LHCN-M2 (cell line): Measurements from ENCODE around the gene CPSF2. TPM values are rescaled to one million over a fixed set of nuclear protein-coding genes. Genes with fewer than 3 reads are reported as not detected.
"Not testable (repeated sequence)": the region's sequence is repeated elsewhere in the genome, so short reads cannot be mapped to it uniquely, and the experiment has no call there.

Source experiments
- DNase-seq: peaks from one replicate; pipeline ENCODE4 v3.0.0-alpha.2; 2012; ENCODE audit warnings: low read depth
- total RNA-seq: library from RNA; depleted of rRNA; stranded (reverse); fragments of >200 nt; gene quantifications from 2 replicates; pipeline ENCODE4 v1.2.3, GENCODE V29; 2014

CPSF2 gene
- total RNA-seq, 1 experiment from 2014 or later, result 70.6 TPM

GRCh38 chr14:92154283-92154942, 32.6 kb downstream of the CPSF2 start:
- no peak for DNase-seq

GRCh38 chr14:92160619-92161018, 38.9 kb downstream of the CPSF2 start:
- peak; percentile 69 for DNase-seq

GRCh38 chr14:92161521-92161920, 39.8 kb downstream of the CPSF2 start:
- no peak for DNase-seq

GRCh38 chr14:92164958-92165357, 43.2 kb downstream of the CPSF2 start:
- no peak for DNase-seq

- DNase-seq, result peak; percentile 4
Observed at GRCh38 chr14:92173668-92174067, 51.9 kb downstream of the CPSF2 start.

GRCh38 chr14:92175811-92176210, 54.0 kb downstream of the CPSF2 start:
- DNase-seq, result no peak

- no peak for DNase-seq
Observed at GRCh38 chr14:92176476-92176875, 54.7 kb downstream of the CPSF2 start.

- not testable (repeated sequence) for DNase-seq
Observed at GRCh38 chr14:92179178-92179577, 57.4 kb downstream of the CPSF2 start.

- DNase-seq, result no peak
Observed at GRCh38 chr14:92185559-92185958, 63.8 kb downstream of the CPSF2 start.

- DNase-seq, result not testable (repeated sequence)
Observed at GRCh38 chr14:92187616-92188015, 65.8 kb downstream of the CPSF2 start.

GRCh38 chr14:92190768-92191167, 69.0 kb downstream of the CPSF2 start:
- no peak for DNase-seq

- no peak for DNase-seq
Observed at GRCh38 chr14:92198804-92199203, 77.0 kb downstream of the CPSF2 start.

- DNase-seq, result no peak
Observed at GRCh38 chr14:92199763-92200162, 78.0 kb downstream of the CPSF2 start.

- DNase-seq, result no peak
Observed at GRCh38 chr14:92203116-92203515, 81.3 kb downstream of the CPSF2 start.

GRCh38 chr14:92204792-92205191, 83.0 kb downstream of the CPSF2 start:
- no peak for DNase-seq

- no peak for DNase-seq
Observed at GRCh38 chr14:92207012-92207927, 85.5 kb downstream of the CPSF2 start.

GRCh38 chr14:92207928-92208265, 86.1 kb downstream of the CPSF2 start:
- no peak for DNase-seq

- no peak for DNase-seq
Observed at GRCh38 chr14:92209141-92209540, 87.4 kb downstream of the CPSF2 start.

GRCh38 chr14:92213125-92213524, 91.4 kb downstream of the CPSF2 start:
- DNase-seq, result not testable (repeated sequence)

GRCh38 chr14:92215579-92215978, 93.8 kb downstream of the CPSF2 start:
- no peak for DNase-seq

- no peak for DNase-seq
Observed at GRCh38 chr14:92217936-92218335, 96.2 kb downstream of the CPSF2 start.
